Measurements from ENCODE around the gene RPL35A. TPM values are rescaled to one million over a fixed set of nuclear protein-coding genes. Genes with fewer than 3 reads are reported as not detected.
"Not testable (repeated sequence)": the region's sequence is repeated elsewhere in the genome, so short reads cannot be mapped to it uniquely, and the experiment has no call there.

RPL35A gene
- 1,283 and 1,426 TPM in 2 replicates for total RNA-seq (2014; rRNA removed; shearing (Covaris generic))

- DNase-seq = peak; percentile 87 to 94
- H3K4me1 ChIP-seq = no peaks in the 10 kb centered on the region
- peak within 1 kb of the TSS; percentile 93 for H3K27ac ChIP-seq
- peak within 1 kb of the TSS; percentile 87 for H3K4me3 ChIP-seq
- peaks cover 45% of the 10 kb centered on the region for H3K36me3 ChIP-seq
- no peaks in the 10 kb centered on the region for H3K9me3 ChIP-seq (replicated peaks)
- no peaks in the 10 kb centered on the region for H3K27me3 ChIP-seq
Measured at GRCh38 chr3:197949778-197950676, at the start of gene RPL35A. RPL35A (plus strand) TSS chr3:197950190; CDS start chr3:197950968, 778 bp downstream.

DNA sequence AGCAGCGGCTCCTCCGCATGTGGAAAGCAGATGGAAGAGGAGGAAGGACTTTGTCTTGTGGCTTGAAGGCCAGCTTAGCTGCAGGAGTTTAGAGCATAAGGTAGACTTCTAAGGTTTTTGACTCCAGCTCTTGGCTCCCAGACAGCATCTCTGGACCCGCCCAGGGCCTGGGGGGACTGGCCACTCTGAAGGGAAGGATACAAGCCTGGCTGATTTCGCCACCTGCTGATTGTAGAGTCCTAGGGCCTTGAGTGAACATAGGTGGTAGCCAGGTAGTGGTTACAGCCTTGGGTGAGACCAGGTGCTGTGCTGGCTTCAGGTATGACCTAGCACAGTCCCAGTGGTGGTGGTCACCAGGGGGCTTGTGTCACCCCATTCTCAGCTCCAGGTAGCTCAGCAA lies 48.4 kb upstream of the RPL35A start:
- peaks cover 9% of the 10 kb centered on the region for H3K4me1 ChIP-seq
- no peak overlapping the region for H3K27ac ChIP-seq
- H3K9me3 ChIP-seq (replicated peaks) = no peaks in the 10 kb centered on the region; the same call in 1 of the 2 replicates
- DNase-seq = no peak
- H3K27me3 ChIP-seq = no peaks in the 10 kb centered on the region
- no peak overlapping the region for H3K4me3 ChIP-seq
- no peaks in the 10 kb centered on the region for H3K36me3 ChIP-seq

DNA sequence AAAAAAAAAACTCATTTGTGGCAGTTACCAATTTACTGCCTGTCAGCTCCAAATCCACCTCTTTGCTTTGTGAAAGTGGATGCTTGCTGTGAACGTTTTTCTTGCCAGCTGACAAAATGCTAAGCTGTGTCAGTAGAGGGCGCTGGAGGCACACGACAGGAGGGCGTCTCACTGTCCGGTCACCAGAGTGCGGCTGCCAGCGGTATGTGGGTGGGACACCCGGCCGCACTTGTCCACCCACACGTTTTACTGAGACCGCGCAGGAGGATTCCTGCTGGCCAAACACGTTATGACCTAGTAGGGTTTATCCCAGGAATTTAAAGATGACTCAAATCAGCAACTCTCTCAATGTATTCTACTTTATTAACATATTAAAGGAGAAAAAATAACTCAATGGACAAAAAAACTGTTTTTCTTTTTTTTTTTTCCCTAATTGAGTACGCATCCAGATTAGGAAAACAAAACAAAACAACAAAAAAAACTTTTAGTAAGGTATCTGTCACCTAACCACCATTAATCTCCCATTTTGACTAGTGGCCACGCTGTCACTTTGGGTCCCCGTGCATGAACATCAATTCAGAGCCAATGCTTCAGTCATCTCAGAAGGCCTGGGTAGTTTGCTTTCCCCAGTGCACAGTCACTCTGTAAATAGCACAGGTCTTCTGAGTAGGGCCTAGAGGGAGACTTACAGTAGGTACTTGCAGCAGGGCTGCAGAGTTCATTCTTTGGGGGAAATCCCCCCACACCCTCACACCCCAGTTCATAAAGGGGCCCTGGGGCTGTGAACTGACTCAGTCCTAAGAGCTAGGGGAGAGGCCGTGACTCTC lies 43.8 kb upstream of the RPL35A start:
- H3K36me3 ChIP-seq = no peaks in the 10 kb centered on the region
- H3K9me3 ChIP-seq (replicated peaks) = no peaks in the 10 kb centered on the region
- no peaks in the 10 kb centered on the region for H3K27me3 ChIP-seq
- H3K4me1 ChIP-seq = no peaks in the 10 kb centered on the region
- no peak overlapping the region for H3K27ac ChIP-seq
- no peak overlapping the region for H3K4me3 ChIP-seq
- peak; percentile 89 to 92 for DNase-seq

DNA sequence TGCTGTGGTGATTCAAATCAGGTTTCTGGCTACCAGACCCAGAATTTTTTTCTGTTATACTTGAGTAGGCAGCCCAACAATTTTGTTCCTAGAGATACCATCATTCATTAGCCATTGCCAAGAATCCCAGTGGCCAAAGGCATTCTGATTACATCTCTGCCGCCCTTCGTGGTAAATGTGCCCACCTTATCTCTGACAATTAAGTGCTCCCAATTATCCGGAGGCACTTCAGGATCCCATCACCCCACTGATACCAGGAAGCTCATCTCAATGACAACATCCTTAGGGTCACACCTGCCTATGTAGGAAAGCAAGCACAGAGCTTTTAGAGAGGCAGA lies 43.2 kb upstream of the RPL35A start:
- no peaks in the 10 kb centered on the region for H3K4me1 ChIP-seq
- H3K27ac ChIP-seq = no peak overlapping the region
- H3K4me3 ChIP-seq = no peak overlapping the region

GRCh38 chr3:197907196-197907595 lies 42.8 kb upstream of the RPL35A start:
- Histone ChIP-seq H3K4me3 (no peak overlapping the region), H3K36me3 (no peaks in the 10 kb centered on the region), H3K9me3 (replicated peaks) (no peaks in the 10 kb centered on the region), H3K27ac (no peak overlapping the region), H3K27me3 (no peaks in the 10 kb centered on the region), H3K4me1 (no peaks in the 10 kb centered on the region)
- no peak for DNase-seq

More for the DNA sequence above, 43.2 kb upstream of the RPL35A start:
- Histone ChIP-seq H3K9me3 (replicated peaks) (no peaks in the 10 kb centered on the region), H3K36me3 (no peaks in the 10 kb centered on the region), H3K27me3 (no peaks in the 10 kb centered on the region)
- no peak for DNase-seq

GRCh38 chr3:197908550-197908949 lies 41.4 kb upstream of the RPL35A start:
- not testable (repeated sequence) for H3K4me3 ChIP-seq

DNA sequence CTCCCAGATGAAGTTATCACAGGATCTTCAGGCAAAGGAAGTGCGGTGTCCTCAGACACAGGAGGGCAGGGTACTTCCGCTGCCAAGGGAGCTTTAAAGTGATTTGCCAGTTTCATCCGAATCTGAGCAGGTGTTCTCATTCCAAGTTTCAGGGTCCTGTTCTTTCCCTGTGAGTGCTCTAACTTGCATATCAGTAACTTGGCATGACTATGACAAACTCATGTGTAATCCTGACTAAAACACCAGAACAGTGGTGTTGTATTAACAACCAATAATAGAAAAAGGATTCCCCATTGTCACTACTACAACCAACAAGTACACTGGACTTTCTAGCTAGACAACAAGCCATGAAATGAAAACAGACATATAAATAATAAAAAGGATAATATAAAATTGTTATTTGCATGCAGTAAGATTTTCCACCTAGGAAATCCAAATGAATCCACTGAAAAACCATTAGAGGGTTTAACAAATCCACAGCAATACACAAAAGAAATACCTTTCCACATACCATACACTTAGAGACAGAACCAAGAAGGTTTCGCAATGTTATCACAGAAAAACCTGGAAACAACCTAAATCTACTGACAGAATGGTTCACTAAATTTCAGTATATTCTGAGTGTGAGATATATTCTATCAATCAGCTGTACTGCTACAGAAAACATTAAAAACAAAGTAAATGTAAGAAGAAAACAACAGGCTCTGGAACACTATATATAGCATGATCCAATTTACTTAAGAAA lies 40.9 kb upstream of the RPL35A start:
- Histone ChIP-seq H3K27me3 (no peaks in the 10 kb centered on the region), H3K4me1 (no peaks in the 10 kb centered on the region), H3K4me3 (no peak overlapping the region), H3K36me3 (no peaks in the 10 kb centered on the region), H3K27ac (no peak overlapping the region), H3K9me3 (replicated peaks) (no peaks in the 10 kb centered on the region)
- DNase-seq = no peak

More at GRCh38 chr3:197908550-197908949, 41.4 kb upstream of the RPL35A start:
- H3K9me3 ChIP-seq (replicated peaks); H3K27ac ChIP-seq; H3K4me1 ChIP-seq; H3K27me3 ChIP-seq; H3K36me3 ChIP-seq; DNase-seq: not testable (repeated sequence)

DNA sequence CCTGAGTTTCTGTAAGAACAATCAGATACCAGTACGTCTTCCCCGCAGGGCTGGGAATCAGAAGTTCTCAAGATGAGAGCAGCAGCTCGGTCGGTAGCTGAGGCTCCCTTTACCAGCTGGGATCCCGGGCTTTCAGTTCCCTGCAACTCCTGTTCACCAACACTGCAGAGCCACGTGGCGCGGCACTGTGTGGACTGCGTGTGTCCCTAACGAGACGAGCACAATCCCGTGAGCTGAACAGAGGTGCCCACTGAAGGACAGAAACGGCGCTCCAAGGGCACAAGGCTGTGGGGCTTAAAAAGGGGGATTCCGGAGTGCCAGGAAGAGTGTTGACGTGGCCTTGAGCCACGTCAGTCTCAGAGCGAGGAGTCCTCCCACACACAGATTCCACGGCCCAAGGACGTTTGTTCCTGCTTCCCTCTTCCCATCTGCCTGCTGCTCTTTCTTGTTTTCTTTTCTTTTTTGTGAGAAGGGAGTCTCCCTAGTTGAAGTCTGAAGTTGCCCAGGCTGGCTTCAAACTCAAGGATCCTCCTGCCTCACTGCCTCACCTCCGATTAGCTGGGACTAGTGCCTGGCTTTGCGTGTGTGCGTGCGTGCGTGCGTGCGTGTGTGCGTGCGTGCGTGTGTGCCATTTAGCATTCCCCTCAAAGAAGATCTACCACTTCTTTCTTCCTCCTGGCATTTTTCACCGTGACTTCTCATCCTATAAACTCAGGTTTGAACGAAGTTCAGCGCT lies 37.1 kb upstream of the RPL35A start:
- Histone ChIP-seq H3K27me3 (no peaks in the 10 kb centered on the region), H3K4me1 (no peaks in the 10 kb centered on the region), H3K4me3 (no peak overlapping the region), H3K36me3 (no peaks in the 10 kb centered on the region), H3K9me3 (replicated peaks) (no peaks in the 10 kb centered on the region), H3K27ac (no peak overlapping the region)
- DNase-seq = no peak

DNA sequence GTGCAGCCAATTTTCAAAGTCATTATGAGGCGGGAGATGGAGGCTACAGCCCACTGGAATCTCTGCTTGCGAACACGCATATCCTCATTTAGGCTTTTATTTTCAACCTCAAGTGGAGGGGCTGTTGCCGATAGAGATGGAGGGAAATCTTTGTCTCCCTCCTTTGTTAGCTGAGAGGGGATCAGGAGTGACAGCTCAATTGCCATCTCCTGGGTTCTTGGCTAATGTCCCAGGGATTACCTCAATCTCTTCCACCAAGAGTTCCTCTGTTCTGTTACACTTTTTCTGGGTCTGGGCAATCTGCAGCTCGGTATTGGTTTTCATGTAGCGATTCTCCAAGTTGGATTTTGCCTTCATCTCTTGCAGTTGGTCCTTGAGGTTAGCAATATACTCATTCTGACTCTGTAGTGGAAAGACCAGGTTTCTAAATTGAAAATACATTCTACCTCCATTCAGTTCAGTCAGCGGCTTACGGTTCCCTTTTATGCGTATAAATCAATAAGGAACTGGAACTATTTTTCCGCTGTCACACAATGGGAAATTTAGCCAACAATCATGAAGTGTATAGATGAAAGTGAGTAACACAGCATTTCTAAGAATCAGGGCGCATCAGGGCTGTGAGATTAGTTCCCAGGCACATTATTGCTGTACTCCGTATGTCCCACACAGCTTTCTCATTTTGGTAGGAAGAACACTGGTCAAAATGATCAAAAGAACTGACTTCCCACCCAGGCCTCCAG lies 36.2 kb upstream of the RPL35A start:
- H3K9me3 ChIP-seq (replicated peaks) = no peaks in the 10 kb centered on the region
- H3K4me3 ChIP-seq = no peak overlapping the region
- no peaks in the 10 kb centered on the region for H3K4me1 ChIP-seq
- H3K27me3 ChIP-seq = no peaks in the 10 kb centered on the region
- H3K27ac ChIP-seq = no peak overlapping the region
- no peak for DNase-seq
- no peaks in the 10 kb centered on the region for H3K36me3 ChIP-seq

- not testable (repeated sequence) for H3K27ac ChIP-seq; H3K4me3 ChIP-seq; H3K36me3 ChIP-seq; DNase-seq; H3K9me3 ChIP-seq (replicated peaks); H3K27me3 ChIP-seq; H3K4me1 ChIP-seq
Measured at GRCh38 chr3:197921429-197922275, 28.3 kb upstream of the RPL35A start.

GRCh38 chr3:197926418-197926817 lies 23.6 kb upstream of the RPL35A start:
- no peaks in the 10 kb centered on the region for H3K36me3 ChIP-seq

GRCh38 chr3:197927578-197927977 lies 22.4 kb upstream of the RPL35A start:
- H3K36me3 ChIP-seq; H3K4me1 ChIP-seq; H3K27ac ChIP-seq; H3K4me3 ChIP-seq; DNase-seq; H3K27me3 ChIP-seq; H3K9me3 ChIP-seq (replicated peaks): not testable (repeated sequence)

More at GRCh38 chr3:197926418-197926817, 23.6 kb upstream of the RPL35A start:
- no peaks in the 10 kb centered on the region for H3K27me3 ChIP-seq
- no peak overlapping the region for H3K27ac ChIP-seq
- H3K4me1 ChIP-seq = no peaks in the 10 kb centered on the region
- H3K9me3 ChIP-seq (replicated peaks) = no peaks in the 10 kb centered on the region
- no peak overlapping the region for H3K4me3 ChIP-seq
- DNase-seq = peak in 1 of 2 experiments; percentile 25

DNA sequence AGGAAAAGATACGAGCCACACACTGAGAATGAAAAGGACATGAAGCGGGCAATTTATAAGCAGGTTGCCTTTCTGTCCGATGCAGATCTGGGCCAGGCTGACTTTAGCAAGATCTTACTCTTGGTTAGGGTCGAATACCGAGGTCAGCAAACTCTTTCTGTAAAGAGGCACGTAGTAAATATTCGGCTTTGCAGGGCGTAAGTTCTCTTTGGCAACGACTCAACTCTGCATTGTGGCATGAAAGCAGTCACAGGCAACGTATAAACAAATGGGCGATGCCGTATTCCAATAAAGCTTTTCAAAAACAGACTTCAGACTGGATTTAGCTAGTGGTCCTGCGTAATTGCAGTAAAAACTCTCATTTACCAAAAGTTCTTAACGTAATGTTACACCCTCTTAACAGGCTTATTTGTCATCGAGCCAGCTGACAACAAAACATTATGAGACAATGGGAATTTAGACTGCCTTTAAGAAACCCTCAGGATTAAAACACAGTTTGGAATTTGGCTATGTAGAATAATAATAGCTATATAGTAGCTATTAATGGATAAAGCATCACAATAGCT lies 13.1 kb upstream of the RPL35A start:
- no peaks in the 10 kb centered on the region for H3K27me3 ChIP-seq
- peak in 1 of 2 experiments; percentile 7 for DNase-seq
- H3K4me1 ChIP-seq = no peaks in the 10 kb centered on the region
- no peaks in the 10 kb centered on the region for H3K9me3 ChIP-seq (replicated peaks)
- H3K27ac ChIP-seq = no peak overlapping the region
- no peaks in the 10 kb centered on the region for H3K36me3 ChIP-seq
- H3K4me3 ChIP-seq = no peak overlapping the region
